RPMI8226 (cell line): ENCODE measurements around the gene PARM1.

ENCODE experiments used
- DNase-seq: peaks from one replicate; pipeline ENCODE4 v3.0.0-alpha.2; 2015

Gene PARM1

DNA sequence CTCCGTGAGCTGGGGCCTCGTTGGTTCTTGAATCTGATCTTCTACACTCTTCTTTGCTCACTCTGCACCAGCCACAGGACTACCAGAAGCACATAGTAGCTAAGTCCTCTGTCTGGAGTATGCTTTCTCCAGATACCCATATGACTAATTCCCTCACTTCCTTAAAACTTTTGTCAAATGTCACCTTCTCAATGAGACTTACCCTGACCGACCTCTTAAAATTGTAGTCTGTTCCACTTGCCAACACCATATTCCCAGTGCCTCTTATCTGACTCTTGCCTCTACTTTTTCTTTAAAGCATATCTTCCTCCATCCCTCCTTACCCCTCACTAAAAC, 10.0 kb downstream of the PARM1 start:
- no peak for DNase-seq

DNA sequence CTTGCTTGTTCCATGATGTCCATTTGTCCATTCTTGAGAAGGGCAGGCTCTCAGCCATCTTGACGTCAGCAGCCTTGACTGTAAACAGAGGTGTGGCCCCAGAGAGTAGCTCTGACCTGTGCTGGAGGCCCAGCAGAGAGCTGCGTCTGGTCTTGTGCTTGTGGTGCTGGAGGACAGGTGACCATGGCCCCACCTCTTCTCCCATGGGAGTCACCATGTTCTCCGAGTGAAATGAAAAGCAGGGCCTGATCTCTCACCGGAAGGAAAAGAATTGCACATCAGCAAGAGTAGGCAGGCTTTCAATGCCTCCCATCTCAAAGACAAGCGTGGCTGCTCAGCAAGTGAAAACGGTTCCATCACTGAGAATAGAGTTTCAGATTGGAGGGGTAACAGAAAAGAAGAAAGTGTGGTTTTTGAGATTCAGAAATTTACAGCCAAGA, 11.5 kb downstream of the PARM1 start:
- no peak for DNase-seq

DNA sequence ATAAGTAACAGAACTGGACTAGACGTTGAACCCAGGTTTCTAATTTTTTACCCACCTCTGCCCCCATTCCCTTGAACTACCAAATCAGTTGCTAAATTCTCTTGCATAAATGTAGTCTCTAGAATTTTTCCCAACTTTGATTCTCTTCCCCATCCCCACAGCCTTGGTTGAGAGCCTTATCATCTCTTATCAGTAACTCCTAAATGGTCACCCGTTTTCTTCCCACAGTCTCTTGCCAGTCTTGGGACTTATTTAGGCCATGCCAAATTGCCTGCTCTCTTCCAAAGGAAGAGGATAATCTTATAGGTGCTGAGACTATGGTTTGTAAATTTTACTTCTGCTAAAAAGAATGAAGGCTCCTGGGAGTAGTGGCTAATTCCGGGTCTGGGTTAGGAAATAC, 13.3 kb downstream of the PARM1 start:
- DNase-seq: no peak

DNA sequence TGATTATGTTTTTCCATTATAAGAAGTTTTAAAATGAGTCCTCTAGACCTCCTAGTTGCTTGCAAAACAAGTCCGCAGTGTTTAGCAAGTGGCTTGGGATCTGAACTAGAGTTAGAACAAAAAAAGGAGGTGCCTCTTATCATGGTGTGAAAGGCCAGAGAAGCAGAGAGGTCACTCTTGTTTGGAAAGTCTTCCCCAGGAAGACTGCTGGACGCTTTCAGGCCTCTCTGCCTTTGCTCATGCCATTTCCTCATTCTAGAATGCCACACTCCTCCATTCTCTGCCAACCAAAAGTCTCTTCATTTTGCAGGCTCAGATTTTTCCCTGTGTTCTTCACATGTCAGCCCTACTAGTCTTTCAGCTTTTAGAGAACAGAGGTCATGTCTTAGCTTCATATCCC, 14.9 kb downstream of the PARM1 start:
- DNase-seq: no peak

DNA sequence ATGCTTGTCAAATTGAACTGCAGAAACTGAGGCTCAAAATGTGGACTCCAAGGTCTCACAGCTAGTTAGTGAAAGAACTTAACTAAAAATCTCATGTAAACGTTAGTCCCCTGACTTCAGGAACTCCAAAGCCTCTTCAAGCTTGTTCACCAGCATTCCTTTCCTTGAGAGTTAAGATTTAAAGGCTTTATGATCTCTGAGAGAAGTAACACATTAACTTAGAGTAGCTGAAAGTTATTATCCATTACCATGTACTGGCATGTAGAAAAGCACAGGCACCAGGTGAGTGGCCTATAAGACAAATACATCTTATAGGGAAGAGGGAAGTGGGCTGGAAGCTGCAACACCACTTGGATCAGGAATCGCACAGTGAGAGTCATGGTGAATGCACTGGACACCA, 15.3 kb downstream of the PARM1 start:
- DNase-seq: no peak

DNA sequence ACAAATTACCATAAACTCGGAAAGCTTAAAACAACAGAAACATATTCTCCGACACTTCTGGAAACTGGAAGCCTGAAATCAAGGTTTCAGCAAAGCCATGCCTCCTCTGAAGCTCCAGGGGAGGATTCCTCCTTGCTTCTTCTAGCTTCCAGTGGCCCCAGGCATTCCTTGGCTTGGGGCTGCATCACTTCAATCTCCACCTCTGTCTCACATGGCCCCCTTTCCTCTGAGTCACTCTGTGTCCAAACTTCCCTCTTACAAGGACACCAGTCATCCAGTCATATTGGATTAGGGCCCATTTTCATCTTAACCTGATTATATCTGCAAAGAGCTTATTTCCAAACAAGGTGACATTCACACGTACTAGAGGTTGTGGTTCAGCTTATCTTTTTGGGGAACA, 17.3 kb downstream of the PARM1 start:
- DNase-seq: no peak

DNA sequence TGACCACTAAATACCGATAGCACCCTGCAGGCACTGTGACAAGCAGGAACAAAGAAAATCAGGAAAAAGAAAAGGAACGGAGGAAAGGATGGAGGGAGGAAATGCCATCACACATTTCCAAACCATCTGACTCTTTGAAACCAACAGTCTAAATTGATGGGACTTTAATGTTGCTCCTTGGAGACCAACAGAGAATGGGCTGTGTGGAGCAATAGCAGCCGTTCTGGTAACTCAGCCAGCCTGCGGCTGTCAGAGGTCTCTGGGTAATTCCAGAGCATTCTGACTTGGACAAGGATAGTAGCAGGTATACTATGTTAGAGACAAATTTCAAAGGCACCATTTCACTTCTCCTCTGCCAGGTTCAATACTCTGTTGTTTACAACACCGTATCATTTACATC, 18.0 kb downstream of the PARM1 start:
- no peak for DNase-seq

DNA sequence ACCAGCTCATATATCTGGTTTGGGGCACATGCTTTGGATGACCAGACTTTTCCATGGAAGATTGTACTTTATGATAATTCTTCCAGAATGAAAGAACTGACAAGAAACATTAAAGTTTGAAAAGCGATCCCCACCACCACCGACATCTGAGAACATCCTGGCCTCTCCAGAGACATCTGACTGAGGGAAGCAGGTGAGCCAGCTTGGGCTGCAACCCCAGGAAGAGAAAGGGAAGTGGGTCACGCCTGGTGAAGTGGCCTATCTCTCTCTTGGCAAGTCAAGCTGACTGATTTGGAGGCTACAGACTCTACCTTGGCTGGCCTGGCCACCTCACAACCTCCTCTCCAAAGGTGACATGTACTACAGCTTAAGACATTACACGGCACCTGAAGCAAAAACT, 20.7 kb downstream of the PARM1 start:
- DNase-seq: no peak

DNA sequence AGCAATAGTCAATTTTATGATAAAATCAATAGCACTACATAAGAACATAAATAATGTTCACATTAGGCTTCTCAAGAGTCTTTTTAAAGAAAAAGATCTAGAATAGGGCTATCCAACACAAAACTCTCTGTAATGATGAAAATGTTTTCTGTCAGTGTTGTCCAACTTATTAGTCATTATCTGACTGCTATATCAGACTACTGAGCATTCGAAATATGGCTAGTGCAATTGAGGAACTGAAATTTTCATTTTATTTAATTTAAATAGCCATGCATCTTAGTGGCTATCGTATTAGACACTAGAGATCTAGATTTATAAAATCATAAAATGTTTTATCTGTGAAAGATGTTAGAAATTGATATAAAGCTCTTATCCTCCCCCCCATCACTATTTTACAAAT, 26.0 kb downstream of the PARM1 start:
- no peak for DNase-seq

DNA sequence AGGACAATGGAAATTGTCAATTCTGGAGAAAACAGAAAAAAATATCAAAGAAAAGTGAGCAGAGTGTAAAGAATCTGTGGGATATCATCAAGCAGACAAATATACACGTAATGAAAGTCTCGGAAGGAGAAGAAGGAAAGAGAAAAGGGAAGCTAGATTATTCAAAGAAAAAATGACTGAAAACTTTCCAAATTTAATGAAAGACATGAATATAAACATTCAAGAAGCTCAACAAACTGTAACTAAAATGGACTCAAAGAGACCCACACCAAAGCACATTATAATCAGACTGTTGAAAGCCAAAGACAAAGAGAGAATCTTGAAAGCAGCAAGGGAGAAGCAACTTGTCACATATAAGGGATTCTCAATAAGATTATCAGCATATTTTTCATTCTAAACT, 28.3 kb downstream of the PARM1 start:
- DNase-seq: no peak

DNA sequence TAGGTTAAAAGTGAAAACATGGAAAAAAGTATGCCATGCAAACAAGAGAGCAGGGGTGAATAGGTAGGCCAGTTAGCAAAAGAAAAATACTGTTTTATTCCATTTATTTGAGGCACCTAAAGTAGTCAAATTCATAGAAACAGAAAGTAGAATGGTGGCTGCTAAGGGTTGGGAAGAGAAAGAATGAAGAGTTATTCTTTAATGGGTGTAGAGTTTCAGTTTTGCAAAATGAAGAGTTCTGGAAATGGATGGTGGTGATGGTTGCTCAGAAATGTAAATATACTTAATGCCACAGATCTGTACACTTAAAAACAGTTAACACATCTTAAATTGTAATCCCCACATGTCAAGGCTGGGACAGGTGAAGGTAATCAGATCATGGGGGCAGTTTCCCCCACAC, 29.7 kb downstream of the PARM1 start:
- no peak for DNase-seq

DNA sequence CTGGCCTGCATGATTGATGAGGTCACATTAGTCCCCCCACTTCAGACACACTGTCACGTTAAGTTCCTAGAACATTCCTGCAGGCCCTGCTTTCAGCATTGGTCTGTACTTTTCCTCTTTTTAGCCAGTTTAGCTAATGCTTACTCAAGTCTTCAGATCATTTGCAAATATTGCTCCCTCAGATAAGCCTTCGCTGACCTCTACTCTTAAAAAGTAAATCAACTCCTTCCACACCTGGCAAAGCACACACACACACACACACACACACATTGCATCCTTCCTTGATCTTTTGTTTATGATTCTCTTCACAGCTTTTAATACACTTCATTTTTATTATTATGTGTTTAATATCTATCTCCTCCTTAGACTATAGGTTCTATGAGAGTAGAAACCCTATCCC, 31.4 kb downstream of the PARM1 start:
- DNase-seq: no peak

DNA sequence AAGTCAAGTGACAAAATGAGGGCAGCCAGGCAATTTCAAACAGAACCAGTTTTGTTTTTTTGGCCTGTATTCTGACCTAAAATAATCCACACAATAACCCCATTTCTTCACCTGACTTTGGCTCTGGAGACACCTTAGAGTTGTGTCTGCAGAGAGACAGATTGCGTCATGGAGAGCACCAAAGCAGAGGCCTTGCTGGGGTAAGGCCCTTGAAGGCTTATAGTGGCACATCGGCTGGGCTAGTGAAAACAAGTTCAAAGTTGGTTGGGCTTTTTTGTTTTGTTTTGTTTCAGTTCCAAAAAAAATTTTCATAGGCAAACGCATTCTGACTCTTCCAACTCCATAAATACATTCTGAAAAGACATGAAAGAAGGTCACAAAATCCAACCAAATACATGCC, 34.4 kb downstream of the PARM1 start:
- DNase-seq: no peak

DNA sequence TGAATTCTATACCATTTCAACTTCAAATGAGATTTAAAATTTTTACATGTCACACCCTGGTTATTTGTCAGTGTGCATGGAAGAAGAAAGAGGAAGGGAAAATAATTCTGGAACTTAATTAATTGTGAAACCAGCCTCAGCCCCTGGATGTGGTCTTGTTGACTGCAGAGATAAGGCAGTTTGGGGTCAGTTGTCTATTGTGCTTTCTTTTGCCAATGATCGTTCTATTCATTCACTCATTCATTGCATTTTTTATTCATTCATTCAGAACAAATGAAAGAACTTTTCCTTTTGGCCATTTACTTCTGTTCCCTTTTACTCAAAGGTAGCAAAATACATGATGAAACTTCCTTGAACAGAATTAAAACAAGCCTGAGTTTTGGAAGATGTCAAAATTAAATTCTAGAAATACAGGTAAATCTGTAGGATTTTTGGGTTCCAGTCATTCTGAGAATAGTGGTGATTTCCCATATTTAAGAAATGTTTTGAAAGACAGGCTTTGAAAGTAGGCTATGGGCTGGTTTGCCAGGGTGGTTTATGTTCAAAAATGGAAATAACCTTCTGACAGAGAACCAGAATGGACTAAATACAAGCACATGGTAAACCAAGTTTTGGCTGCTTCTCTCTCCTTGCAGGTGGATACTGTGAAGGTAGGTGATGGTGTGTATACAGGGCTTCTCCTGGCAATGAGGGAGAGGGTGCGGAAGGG, 35.7 kb downstream of the PARM1 start:
- DNase-seq: no peak

DNA sequence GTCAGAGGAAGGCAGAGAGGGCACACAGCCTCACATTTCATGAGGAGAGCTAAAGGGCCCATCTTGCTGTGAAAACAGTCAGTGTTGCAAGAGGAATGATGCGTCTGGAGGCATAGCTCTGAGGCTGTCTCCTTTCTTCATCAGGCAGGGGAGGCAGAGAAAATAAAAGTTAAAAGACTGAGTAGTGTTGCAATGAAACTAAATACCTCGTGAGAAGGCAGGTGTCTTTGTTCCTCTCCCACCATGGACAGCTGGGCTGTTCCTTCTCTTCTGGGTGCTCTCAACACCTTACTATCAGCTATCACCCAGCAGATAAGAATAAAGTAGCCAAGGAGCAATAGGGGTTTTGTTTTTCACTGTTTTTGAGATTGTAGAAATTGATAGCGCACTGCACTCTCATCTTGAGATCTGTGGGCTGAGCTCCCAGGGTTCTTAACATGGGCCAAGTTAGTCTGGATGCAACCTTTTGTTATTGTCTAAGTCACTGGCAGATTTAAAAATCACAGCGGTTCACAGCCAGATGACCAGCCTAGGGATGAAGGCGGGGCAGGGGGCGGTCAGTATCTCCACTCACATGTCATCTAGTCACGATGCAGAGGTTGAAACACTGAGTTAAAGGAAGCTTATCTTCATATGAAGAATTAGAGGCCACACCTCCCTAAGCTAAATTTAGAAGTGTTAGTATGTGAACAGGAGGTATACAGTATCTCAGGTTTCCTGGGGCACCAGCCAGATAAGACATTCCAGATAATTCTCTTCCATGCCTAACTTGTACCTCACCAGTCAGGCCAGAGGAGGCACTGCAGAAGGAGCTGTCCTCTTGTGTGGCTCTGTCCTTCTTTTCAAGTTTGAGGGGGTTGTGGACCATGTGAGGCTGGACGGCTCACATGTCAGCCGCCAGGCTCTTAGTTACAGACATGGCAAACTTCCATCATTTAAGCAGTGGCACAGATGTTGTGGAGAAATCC, 36.9 kb downstream of the PARM1 start:
- DNase-seq: no peak

DNA sequence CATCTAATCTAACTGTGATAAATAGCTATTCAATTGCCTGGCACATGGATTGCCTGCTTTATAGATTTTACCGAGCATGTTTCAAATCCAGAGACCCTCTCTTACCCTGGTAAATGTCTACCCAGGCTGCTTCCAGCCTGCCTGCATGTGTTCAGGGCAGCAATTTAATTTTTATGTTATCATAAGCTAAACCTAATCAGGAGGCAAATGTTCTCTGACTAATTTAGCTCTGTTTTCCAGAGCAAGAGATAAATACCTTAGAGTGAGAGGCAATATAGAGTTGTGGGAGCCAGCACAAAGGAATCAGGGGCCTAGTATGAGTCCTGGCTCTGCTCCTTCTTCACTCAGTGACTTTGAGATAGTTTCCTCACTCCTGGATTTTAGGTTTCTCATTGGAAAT, 37.7 kb downstream of the PARM1 start:
- DNase-seq: no peak

DNA sequence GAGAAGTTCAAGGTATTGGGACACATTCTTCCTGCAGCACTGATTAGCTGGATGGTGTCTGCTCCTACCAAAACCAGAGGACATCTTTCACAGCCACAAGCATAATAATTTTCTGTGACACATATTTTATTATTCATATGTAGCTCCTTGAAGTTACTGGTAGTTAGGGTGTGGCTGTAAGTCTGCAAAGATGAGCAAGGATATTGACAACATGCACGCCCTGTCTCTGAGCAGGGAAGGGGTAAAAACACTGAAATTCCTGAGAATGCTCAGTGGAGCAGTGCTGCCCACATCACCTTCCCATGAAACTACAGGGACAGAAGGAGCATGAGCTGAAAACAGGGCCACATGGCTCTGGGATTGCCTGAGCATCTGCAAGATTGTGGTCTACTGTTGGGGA, 38.9 kb downstream of the PARM1 start:
- DNase-seq: no peak

DNA sequence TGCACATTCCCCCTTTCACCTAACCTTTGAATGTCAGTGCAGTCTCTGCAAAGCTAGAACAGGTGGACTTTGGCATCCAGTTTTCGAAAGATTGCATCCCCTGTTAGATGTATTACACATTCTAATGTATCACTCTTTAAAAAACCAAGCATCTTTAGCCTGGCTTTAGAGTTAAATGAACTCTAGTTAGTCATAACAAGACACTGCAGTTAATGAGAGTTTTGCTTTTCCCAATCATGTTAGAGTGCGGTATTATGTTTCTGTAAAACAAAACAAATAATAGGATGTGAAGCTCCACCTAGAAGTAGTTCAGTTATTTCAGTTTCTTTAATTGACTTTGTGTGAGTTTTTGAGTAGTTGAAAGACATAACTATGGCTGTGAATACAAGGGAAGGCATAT, 42.2 kb downstream of the PARM1 start:
- DNase-seq: no peak

DNA sequence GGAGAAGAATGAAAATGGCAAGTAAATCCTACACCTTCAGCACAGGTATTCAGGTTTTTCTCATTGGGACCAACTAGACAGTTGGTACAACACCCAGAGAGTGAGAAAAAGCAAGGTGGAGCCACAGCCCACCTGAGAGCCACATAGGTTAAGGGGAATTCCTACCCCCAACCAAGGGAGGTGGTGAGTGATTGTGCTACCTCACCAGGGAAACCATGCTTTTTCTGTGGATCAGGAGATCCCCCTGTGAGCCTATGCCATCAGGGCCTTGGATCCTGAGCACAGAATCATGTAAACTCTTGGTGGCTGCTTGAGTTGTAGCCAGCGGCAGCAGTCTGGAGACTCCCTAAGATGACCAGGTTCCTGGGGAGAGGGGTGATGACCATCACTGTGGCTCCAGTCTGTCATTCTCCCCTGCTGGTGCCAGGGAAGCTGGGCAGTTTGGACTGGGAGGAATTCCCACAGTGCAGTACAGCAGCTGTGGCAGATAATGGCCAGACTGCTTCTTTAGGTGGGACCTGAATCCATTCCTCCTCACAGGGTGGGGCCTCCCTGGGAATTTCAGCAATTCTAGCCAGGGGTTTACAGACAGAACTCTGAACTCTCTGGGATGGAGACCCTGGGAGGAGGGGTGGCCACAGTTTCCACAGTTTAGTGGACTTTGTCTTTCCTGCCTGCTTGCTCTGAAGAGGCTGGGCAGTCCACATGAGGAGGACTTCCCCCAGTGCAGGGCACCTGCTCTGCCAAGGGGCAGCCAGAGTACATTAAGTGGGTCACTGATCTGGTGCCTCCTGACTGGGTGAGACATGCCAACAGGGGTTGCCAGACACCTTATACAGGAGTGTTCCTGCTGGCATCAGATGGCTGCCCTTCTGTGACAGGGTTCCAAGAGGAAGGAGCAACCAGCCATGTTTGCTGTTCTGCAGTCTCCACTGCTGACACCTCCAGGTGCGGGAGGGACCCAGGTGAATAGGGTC, 43.2 kb downstream of the PARM1 start:
- DNase-seq: no peak

DNA sequence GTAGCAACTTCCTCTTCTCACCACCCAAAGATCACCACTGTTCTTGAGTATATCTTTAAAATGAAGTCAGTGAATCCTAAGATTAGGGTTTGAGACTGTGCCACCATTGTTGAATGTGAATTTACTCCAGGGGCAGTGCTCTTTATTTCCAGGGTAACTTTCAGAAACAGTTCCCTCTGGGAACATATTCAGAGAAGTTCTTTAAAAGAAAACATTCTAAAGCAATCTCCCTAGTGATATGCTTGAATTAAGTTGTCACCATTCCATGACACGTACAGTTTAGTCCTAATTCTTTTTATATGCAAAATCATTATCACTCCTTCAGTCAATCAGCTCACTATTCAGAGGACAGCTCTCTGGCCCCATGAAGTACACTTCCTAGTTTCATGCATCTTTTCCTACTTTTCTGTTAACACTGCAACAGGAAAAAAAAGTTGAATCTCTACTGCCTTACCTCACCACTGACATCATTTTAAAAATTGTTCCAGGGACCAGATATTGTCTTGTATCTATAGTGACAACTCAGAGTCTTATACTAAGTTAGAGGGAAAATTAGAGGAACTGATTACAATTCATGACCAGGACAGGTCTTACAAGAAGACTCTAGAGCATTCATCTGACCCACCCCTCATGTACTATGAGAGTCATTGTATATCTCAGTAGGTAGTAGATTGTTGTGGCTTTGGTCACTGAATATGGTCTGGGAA, 49.8 kb downstream of the PARM1 start:
- DNase-seq: no peak

DNA sequence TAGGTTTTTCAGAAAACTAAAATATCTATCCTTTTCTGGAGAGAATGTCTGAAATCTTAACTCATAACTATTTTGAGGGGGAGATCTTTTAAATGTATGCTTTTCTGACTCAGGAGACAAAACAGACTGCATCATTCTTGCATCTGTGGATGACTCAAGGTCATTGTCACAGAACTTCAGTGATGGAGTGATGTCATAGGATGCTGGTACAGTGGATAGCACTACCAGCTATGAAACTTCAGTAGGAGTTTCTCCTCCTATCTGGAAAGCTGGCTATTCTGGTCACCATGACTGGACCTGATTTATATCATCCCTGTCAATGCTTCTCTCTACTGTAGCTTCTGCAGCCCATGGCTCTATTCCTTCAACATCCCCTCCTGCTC, 50.3 kb downstream of the PARM1 start:
- DNase-seq: no peak

DNA sequence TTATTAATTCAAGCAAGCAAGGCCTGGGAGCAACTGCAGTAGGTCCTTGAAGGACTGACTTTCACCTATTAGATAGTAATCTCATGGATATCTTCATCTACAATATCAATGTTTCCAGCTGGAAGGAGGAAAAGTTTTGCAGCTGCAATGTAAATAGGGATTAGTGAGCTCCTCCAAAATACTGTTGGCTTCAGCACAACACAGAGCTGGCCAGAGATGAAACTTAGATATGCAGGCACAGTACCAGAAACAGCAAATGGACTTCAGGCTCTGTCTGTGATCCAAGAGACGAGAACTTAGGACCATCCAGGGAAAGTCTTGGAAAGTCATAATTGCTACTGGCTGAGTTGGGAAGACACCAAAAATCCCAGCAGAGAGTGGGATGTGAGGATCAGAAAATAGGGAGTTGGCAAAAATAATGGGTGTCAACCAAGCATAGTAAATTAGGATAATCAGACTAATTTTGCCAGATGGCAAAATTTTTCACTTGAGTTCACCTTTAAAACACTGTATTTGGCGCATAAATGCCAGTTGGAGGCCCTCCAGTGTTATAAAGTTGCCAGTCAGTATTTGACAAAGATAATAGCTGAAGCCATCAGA, 57.5 kb downstream of the PARM1 start:
- DNase-seq: no peak
